GM19463 (cell line): Measurements from ENCODE around the gene ZNF184.
A peak's percentile ranks its signal among the peaks of the same experiment; 100 is the strongest.

Source experiments
- ATAC-seq: cut with Tn5 transposase; IDR thresholded peaks from one replicate; pipeline ENCODE4 v1.9.1; 2021; ENCODE audit warnings: mild to moderate bottlenecking, moderate library complexity; ENCODE audit not compliant: unreplicated experiment

ZNF184 gene

DNA sequence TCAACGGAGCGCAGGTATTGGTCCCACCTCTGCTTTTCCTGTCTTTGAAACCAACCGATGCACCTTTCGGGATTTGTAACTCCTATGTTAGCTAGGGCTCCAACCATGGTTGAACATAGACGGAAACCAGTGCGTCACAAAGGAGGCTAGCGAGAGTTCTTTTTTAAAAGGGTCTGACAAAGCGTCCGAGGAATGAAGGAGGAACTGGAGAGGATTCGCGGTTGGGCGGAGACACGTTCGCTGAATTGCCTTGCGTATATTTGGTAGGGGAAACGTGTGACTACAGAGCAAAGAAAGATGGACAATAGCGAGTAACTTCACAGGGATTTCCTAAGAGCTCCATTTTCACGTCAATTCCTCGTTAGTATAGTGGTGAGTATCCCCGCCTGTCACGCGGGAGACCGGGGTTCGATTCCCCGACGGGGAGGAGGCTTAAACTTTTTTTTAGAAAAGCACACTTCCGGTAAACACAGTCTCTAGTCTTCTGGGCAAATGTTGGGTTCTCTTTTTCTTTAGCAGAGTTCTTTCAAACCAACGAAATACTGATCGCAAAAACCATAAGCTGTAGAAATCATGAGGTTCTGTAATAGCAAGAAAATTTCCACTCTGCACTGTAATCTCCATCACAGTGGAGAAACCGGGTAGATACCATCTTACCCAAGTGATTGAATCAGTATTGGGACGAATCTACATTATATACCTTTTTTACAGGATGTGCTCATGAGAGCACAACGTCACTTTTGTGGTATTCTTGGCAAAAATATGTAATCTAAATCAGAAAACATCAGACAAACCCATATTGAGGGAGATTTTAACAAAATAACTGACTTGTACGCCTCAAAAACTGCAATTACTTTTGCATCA is 6.6 kb upstream of the ZNF184 start:
- peak; percentile 49 for ATAC-seq

- peak; percentile 69 for ATAC-seq
These were observed 5.9 kb upstream of the ZNF184 start for GRCh38 chr6:27478706-27479318.

DNA sequence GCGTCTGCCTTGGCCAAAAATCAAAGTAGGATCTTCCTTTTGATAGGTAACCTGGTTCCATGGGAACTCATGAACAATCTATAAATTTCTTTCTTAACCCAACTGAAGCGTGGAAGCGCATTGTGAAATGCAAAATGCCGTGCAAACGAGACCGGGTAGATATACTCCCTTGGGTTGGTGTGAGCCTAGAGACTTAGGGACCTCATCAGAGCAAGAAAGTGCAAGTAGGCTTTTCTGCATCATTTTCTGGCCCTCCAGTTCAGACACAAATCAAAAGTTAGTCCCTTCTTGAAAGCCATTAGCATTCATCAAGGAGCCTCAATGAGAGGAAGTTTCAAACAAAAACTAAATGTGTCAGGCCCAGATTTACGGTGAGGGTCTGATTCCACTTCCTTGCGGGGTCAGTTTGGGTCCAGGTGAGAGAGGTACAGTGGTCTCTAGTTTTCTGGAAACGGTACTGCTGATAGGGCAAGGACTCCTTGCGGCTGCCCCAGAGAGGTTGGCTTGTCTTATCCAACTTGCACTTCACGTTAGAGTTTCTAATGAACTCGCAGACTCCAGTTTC is 5.3 kb upstream of the ZNF184 start:
- peak; percentile 19 for ATAC-seq

DNA sequence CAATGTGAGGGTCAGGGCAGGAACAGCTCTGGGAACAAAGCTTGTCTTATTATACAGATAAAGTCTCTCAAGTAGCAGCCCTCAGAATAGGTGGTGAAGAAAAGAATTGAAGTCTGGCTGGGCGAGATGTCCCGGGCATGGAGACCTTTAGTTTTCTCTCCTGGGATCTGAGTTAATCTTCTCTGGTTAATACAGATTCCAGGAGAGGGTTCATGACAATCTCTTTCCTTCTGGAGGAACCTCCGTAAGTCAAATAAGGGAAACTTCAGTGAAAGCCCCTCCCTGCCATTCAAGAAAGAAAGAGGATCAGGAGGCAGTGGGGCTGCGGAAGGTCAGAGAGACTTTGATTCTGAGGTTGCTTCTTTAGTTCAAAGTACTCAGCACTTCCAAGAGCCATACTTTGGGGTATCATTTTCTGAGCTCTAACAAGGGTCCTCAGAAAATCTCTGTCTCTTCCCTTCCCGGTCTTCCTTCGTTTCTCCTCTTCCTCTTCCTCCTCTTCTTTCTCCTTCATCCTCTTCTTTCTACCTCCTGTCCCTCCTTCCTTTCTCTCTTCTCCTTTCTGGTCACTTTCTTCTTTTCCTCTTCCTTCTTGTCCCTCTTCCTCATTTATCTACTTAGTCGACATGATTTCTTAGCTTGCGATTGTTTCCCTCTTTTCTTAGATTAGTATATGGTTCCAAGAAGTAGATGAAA is 4.6 kb upstream of the ZNF184 start:
- ATAC-seq: no peak

GRCh38 chr6:27476090-27476489 is 3.2 kb upstream of the ZNF184 start:
- ATAC-seq: no peak

DNA sequence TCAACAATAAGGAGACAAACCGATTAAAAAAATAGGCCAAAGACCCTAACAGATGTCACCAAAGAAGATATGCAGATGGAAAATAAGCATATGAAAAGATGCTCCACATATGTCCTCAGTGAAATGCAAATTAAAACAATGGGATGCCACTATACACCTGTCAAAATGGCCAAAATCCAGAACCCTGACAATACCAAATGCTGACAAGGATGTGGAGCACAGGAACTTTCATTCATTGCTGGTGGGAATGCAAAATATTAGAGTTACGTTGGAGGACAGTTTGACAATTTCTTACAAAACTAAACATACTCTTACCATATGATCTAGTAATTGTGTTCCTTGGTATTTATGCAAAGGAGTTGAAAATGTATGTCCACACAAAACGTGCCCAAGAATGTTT is 1.8 kb upstream of the ZNF184 start:
- no peak for ATAC-seq

DNA sequence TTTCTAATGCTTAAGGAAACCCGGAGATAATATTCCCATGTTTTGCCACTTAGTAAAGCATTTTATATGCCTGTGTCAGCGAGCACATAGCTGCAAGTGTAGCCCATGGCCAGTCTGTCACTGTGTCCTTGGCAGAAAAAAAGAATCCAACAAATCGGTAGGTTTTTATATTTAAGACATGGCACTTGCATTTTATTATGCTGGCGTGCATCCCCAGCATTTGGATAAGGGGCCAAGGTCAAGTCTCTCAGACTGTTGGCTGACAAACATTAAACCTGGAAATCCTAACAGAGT is 1.2 kb upstream of the ZNF184 start:
- ATAC-seq: no peak

DNA sequence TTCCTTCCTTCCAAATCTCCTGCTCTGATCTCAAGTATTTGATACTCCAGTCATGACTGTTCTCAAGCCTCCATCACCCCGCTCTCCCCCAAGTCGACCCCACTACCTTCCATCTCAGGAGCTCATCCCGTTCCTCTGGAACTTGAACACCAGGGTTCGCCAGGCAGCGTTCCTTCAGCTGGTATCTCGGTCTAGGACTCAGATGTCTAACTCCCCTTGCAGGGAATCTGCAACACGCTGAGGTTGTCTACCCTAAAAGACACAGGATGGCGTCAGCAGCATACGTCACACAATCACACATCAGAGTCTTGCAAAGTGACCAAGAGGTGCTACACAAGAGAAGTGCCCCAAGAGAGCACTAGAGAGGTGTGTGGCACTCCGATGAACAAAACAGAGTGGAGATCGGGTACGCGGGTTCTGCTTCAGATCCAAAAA is 706 bp downstream of the ZNF184 start:
- ATAC-seq: peak; percentile 38

DNA sequence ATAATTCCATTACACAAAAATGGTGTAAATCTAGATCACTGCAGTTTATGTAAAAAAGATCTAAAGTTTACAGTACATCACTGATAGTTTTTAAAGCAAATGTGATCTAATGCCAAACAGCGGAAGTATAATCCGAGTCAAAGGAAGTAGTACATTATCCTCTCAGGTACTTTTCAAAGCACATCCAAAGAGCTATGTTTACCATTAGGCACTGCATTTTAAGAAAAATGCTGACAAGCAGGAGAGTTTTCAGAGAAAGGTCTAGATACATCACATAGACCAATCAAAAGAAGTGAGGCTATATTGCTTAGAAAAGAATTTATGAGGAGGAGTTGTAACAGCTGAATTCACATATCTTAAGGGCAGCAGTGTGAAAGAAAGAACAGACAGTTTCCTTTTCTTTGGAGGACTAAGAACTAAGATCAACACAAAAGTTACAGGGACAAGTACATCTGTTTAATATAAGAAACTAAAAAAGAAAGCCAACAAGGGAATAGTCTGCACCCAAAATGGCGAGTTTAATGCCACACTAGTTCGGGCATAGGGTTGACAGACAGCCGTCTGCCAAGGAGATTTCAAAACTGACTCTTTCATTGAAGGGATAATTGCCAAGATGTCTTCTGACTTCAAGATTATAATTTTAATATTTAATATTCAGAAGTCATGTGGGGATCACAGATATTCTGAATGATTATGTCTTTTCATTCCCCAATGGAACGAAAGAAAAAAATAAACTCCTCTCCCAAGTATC is 1.4 kb downstream of the ZNF184 start:
- no peak for ATAC-seq

DNA sequence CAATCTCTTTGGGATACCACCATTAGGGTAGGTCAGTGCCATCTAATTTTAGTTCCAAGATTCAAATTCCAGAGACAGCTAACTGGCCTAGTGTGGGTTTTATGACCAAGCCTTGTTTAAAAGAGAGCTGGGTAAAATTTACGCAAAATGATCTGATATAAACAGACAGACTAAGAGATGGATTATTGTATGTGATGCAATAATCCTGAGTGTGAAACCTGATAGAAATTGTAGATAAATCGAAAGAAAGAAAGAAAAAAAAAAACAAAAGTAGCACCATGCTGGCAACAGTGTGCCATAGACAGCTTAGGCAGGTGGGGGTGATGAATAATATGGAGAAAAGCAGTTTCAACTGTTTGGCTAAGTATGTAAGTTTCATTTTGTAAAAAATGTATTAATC is 2.9 kb downstream of the ZNF184 start:
- ATAC-seq: no peak

DNA sequence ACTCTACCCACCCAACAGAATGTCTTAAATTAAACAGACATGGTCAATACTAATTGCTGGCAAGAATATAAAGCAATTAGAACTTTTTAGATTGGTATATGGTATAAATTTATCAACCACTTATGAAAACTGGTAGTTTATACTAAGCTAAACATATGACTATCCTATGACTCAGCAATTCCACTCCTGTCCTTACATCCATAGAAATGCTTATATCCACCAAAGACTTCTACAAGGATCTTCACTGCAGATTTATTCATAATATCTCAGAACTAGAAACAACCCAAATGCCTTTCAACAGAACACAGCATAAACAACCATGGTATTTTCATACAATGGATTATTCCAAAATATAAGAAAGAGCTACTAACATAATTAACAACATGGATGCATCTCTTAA is 4.6 kb downstream of the ZNF184 start:
- ATAC-seq: no peak

GRCh38 chr6:27452496-27452897 is 20.4 kb downstream of the ZNF184 start:
- no peak for ATAC-seq

GRCh38 chr6:27451660-27452390 is 21.1 kb downstream of the ZNF184 start:
- no peak for ATAC-seq

DNA sequence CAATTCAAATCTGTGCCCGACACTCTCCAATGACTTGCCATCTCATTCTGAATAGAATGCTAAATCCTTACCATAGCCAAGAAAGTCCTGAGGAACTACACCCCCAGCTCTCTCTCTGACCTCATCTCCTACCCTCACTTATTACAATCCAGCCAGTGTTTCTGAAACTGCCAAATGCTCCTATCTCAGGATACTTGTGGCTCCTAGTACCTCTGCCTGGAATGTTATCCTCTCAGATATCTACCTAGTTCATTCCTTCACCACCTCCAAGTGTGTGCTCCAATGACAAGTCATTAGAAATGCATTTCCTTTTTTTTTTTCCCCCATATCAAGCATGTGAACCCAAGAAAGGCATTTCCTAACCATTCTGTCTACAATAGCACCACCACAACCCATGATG is 24.4 kb downstream of the ZNF184 start:
- no peak for ATAC-seq

- ATAC-seq: no peak
These were observed 30.0 kb downstream of the ZNF184 start for GRCh38 chr6:27442932-27443331.

- no peak for ATAC-seq
These were observed 31.9 kb downstream of the ZNF184 start for GRCh38 chr6:27441001-27441400.

GRCh38 chr6:27439371-27439770 is 33.5 kb downstream of the ZNF184 start:
- ATAC-seq: no peak

GRCh38 chr6:27433714-27434113 is 39.2 kb downstream of the ZNF184 start:
- no peak for ATAC-seq

DNA sequence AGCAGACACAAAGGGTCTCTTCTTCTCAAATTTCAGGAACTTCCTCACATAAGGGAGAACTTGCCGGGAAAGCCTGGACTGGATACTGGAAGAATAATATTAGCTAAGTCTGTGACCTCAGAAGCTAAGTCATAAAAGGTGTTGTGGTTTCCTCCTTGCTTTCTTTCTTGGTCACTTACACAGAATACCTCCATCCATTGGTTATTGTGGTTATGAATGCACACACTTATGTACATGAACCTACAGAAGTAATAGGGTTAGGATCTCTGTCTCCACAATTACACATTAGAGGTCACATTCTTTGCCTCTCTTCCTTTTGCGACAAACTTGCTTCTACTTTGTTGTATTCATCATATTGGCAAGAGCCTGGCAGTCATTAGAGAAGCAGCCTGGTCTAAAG is 43.9 kb downstream of the ZNF184 start:
- ATAC-seq: no peak

DNA sequence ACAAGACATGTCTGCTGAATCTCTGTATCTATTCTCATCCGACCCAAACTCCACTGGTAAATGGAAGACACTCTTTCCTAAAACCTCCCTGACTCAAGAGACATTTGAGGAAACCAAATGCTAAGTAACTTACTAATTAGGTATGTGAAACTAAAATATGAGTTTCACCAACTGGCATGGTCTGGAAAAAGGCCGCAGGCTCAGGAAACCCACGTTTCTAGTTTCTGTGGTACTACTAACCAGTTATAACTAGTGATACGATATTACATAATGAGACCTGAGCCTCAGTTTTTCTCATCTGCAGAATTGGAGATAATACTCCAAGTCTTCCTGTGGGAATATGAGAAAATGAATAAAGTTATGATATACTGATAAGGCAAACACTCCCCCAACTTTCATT is 44.4 kb downstream of the ZNF184 start:
- no peak for ATAC-seq
